DMS53 treated with DMSO at 0.1 percent for 48 hours (cell line): Measurements from ENCODE around the gene TMEM164.

Experiments
- DNase-seq: peaks from one replicate; lab custom pipeline; 2025; ENCODE audit not compliant: unreplicated experiment; lab: John Stamatoyannopoulos, UW

TMEM164 gene

GRCh38 chrX:110159865-110160264 is 157.0 kb downstream of the TMEM164 start:
- no peak for DNase-seq

GRCh38 chrX:110161361-110161686 is 158.4 kb downstream of the TMEM164 start:
- no peak for DNase-seq

DNA sequence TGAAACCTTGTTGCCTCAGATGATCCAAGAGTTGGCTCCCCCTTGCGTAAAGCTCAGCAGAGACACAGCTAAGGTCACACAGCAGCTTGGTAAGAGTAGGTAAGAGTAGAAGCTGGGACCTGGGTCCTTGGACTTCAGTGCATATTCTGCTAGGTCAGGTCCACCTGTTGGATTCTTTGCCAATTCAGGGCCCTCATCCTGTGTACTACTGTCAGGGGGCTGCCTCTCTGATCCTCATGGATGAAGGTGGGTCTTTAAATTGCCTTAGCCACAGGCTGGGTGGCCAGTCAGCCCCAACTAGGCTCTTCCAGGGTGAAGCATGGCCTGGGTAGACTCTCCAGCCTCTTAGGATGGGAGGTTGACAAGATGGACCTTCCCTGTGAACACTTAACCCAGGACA is 159.2 kb downstream of the TMEM164 start:
- DNase-seq: no peak

DNA sequence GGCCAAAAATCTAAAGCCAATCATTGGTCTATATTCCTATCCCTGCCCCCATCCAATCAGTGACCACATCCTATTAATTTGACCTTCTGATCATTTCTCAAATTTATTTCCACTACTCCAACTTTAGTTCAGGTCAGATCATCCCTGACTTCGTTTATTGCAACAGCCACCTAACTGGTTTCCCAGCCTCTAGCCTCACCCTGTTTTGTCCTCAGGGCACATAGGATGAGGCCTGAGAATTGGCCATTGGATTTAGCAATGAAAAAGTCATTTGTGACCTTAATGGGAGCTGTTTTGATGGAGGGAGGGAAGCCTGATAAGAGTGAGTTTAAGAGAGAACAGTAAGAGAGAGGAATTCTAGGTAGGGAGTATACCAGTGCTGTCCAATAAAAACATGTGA is 160.0 kb downstream of the TMEM164 start:
- no peak for DNase-seq

DNA sequence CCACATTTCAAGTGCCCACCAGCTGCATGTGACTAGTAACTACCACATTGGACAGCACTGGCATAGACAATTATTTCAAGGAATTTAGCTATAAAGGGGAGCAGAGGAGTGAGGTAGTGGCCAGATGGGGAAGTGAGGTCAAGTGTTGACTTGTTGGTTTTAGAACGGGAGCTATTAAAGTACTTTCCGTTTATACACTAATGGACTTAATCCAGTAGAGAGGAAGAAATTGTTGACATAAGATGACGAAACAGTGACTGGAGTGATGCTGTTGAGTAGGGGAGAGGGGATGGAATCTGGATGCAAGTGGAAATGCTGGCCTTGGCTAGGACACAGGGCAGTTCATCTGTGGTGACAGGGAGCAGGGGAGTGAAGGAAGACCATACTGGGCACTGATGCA is 160.6 kb downstream of the TMEM164 start:
- DNase-seq: peak; percentile 47

GRCh38 chrX:110167952-110168451 is 165.1 kb downstream of the TMEM164 start:
- DNase-seq: no peak

DNA sequence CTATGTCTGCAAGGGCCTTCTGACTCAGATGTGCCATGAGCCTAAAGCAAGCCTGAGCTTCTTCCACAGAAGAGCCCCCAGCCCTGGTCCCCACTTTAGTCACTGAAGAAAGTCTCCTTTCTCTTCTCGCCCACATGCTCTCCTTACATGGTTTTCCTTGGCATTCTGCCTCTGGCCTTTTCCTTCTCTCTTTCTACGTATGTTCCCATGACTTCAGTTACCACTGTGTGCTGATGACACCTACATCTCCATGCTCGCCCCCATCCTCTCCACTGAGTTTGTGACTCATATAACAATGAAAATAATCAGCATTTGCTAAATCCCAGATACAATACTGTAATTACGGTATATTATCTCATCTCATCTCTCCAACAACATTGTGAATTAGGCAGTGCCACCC is 165.7 kb downstream of the TMEM164 start:
- no peak for DNase-seq

- no peak for DNase-seq
These were observed 167.1 kb downstream of the TMEM164 start for GRCh38 chrX:110170029-110170428.

DNA sequence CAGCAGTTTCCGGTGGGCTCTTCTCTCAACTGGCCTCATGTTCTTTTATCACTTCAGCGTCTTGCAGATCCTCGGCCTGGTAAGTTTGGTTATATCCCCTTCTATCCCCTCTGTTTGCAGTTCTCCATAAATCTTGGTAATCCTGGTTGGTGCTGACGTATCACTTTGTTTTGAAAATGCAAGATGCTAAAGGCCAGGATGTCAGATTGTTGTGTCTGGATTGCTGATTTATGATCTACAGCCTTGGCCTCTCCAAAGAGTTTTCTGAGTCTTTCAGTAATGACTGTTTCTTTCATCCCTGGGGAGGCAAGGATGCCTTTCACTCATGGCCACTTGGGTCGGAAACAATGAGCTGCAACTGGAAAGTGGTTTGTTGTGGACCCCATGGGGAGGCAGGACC is 168.5 kb downstream of the TMEM164 start:
- DNase-seq: no peak

GRCh38 chrX:110172215-110172614 is 169.3 kb downstream of the TMEM164 start:
- DNase-seq: no peak

DNA sequence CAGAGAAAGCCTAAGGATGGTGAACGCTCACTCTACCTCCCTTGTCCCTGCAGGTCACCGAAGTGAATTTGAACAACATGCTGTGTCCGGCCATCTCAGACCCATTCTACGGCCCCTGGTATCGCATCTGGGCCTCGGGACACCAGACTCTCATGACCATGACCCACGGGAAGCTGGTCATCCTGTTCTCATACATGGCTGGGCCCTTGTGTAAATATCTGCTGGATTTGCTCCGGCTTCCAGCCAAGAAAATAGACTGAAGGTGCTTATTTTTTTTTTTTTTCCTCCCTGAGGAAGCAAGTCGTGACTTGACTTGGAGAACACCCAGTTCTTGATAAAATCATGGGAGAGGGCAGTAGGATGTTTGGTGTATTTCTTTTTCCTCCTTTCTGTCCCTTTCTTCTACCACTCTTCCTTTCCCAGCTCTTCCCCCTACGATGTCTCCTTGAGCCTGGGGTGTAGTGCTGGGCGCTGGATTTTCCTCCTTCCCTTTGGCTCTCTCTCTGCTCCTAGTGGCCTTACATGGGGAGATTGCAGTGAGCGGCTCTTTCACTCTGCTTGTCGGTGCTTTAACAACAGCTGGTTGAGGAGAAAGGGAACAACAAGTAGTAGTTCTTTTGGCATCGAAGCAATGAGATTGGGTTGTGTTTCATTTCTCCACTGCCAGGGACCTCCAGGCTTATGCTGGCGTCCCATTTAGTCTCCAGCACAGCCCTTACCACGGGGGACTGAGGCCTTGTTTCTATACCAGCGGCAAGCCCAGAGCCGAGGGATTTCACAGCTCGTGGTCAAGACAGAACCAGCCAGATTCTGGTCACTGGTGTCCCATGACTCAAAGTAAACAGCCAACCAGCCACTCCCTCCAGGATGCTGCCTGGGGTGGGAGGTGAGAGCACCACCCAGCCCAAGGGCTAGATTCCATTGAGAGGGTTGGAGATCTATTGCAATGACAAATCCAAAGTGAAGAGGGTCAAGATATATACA is 170.6 kb downstream of the TMEM164 start:
- no peak for DNase-seq

- DNase-seq: no peak
These were observed 172.2 kb downstream of the TMEM164 start for GRCh38 chrX:110175146-110175545.

DNA sequence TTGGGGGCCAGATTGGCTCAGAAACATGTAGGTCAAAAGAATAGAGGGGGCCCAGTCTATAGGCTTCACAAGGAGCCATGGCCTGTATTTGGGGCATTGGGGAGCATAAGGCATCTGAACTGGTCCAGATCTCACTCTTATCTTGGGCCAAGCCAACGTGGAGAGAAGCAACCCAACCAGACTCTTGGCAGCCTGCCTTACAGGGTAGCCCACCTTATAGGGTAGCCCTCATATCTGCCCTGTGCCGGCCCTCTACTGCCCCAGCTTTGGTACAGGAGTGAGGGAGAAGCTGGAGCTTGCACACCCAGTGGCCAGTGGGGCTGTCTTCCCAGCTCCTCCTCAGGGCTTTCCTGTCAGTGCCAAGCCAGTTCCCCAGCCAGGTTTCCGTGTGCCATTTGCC is 172.8 kb downstream of the TMEM164 start:
- no peak for DNase-seq

DNA sequence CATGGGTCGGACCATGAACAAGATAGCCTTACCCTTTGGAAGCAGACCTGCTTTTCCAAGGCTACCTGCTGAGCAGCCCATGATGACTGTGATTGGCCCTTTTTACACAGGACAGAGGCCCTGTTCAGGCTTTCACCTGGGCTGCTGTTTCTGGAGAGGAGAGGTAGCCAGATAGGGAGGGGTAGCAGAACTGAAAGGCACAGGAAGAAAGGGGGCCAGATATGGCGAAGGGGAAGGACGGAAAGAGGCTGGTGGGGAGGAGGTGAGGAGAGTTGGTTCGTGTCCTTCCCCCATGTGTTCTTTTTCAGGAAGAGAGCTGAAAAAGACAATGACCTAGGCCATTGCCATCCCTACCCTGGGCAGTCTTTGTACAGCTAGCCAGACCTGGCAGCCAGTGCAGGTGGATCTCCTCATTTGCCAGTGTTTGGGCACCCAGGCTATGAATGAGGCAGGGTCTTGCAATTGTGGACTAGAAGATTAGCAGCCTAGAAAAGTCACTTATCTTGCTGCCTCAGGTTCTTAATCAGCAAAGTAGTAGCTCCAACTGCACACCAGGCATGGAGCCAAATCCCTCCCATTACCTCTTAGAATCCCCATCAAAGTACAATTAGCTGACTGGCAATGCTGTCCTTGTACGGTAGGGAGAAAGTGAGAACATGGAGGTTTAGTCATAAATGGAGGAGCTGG is 175.4 kb downstream of the TMEM164 start:
- DNase-seq: no peak

DNA sequence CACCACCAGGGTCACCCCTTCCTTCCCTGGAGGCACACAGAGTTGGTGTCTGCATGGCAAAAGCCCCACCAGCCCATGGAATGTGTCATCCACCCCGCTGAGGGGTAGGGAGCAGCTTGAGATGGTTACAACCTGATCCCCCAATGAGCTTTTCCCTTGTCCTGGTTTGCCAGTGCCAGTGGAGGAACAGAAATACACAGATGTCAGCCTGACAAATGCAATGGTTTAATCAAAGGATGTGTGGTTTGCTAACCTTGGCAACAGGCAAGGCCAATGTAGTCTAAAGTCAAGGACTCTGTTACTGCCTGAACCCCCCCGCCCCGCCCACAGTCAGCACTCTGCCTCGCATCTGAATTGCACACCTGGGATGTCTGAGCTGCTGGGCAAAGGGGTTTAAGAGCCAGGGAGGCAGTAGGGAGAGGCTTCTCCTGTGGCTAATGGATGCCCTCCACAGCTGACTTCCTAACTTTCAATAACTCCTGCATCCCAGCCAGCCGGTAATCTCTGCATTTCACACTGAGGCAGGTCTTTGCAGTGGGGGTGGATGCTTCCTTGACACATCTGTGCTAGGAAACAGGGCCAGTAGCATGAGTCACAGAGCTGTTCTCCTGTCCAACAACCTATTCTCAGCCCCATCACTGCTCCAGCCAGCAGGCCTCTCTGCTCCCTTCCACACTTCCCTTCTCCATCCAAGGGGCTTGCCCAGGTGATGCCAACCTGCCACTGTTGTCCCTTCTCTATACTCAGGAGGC is 177.4 kb downstream of the TMEM164 start:
- no peak for DNase-seq

GRCh38 chrX:110180928-110181310 is 178.0 kb downstream of the TMEM164 start:
- DNase-seq: no peak

GRCh38 chrX:110181459-110182137 is 178.7 kb downstream of the TMEM164 start:
- DNase-seq: no peak

DNA sequence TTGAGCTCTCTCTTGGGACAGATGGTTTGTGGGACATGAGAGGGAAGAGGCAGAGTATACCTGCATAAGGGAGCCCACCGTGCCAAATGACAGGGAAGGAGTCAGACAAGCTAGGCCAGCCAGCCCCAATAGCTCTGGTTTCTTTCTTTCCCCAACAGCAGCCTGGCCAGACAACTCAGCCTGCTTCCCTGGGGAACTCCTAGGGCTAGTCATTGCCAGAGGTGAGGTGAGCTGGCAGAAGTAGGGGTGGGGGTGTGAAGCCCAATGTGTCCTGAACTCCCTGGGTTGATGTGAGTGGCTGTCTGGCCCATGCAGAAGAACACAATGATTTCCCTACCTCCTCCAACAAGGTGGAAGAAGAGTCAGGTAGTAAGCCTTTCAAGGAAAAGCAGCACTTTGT is 179.4 kb downstream of the TMEM164 start:
- DNase-seq: no peak

DNA sequence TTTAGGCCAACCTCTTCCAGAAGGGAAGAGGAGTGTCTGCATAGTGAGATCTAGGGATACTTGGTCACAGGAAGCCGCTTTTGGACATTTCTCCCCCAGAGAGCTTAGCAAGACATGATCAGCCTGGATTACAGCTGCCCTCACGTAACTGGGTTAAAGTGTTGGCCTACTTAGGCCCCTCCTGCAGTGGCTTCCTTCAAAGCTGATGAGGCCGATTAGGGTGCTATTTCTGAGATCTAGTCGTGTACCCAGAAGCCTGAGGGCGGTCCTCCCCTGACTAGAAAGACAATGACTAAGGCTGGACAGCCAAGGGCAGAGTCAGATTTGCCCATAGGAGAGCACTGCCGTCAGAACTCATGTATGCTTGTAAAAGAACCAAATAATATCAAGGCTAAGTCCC is 180.0 kb downstream of the TMEM164 start:
- DNase-seq: no peak

- no peak for DNase-seq
These were observed 180.4 kb downstream of the TMEM164 start for GRCh38 chrX:110183314-110183713.
